IgD-negative memory B cell (primary cell): Measurements from ENCODE around the gene UBE2E2. TPM values are rescaled to one million over a fixed set of nuclear protein-coding genes. Genes with fewer than 3 reads are reported as not detected.
"Not testable (repeated sequence)": the region's sequence is repeated elsewhere in the genome, so short reads cannot be mapped to it uniquely, and the experiment has no call there.

Experiments
- H3K27ac Mint-ChIP-seq, 3 donors: one replicate each; pipeline ENCODE4 v1.8.0; 2020 to 2022; ENCODE audit warnings: mild to moderate bottlenecking in 3 of 3, mixed read lengths in 3 of 3, moderate library complexity in 1 of 3
- H3K27me3 Mint-ChIP-seq: one replicate; pipeline ENCODE4 v1.8.0; 2021; ENCODE audit warnings: mixed read lengths
- H3K36me3 Mint-ChIP-seq: one replicate; pipeline ENCODE4 v1.8.0; 2020; ENCODE audit warnings: mild to moderate bottlenecking, mixed read lengths
- H3K4me1 Mint-ChIP-seq, 3 donors: one replicate each; pipeline ENCODE4 v1.8.0; 2020 to 2022; ENCODE audit warnings: mixed read lengths in 3 of 3, mild to moderate bottlenecking in 1 of 3
- H3K4me3 Mint-ChIP-seq, 4 donors: one replicate each; pipeline ENCODE4 v1.8.0; 2020 to 2022; ENCODE audit warnings: mild to moderate bottlenecking in 4 of 4, mixed read lengths in 4 of 4, moderate library complexity in 3 of 4
- H3K9me3 Mint-ChIP-seq, 3 donors: one replicate each; pipeline ENCODE4 v1.8.0; 2020 to 2021; ENCODE audit warnings: mixed read lengths in 3 of 3, mild to moderate bottlenecking in 1 of 3
- polyA plus RNA-seq: library from polyadenylated mRNA; unstranded; fragments of 300-500 nt; fragmentation: Illumina TruSeq; gene quantifications from one replicate; pipeline ENCODE4 v1.2.3, GENCODE V29; 2021

Gene UBE2E2
- polyA plus RNA-seq, 1 donor from 2014 or later: 59.8 TPM

DNA sequence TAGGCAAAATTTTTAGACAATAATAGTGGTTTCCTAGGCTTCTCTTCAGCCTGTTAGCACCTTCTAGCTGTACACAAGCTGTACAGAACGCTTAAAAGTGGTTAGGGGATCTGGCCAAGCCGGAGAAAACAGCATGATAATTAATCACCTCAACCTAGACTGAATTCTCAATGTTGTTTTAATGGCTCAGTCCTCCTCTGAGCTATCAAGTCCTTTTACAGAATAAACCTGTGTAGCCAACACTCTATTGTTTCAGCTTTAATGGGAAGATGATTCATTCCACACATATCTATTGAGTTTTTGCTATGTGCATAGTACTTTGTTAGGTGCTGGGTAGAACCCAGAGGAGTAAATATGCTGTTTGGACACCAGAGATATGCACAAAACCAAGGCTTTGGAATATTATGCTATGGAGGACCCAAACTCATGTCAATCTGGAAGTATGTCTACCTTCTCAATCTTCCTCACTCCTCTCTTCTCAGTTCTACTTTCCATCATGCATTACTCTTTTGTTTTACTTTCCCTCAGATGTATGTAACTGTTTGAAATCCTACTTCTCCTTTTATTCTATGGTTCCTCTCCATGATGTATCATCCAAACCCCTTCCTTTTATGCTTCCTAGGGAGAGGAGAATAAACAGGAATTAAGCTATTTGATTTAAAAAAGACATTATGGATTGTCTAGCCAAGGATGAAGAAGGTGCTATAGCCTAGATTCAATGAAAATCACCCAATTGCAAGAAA, 27.6 kb upstream of the UBE2E2 start:
- no peaks in the 10 kb centered on the region for H3K36me3 Mint-ChIP-seq
- no peaks in the 10 kb centered on the region for H3K4me1 Mint-ChIP-seq
- H3K4me3 Mint-ChIP-seq: no peak overlapping the region
- H3K27me3 Mint-ChIP-seq: peaks cover 5% of the 10 kb centered on the region
- peaks cover 2 to 4% (median 3%) of the 10 kb centered on the region in 3 donors for H3K9me3 Mint-ChIP-seq
- no peak overlapping the region for H3K27ac Mint-ChIP-seq

DNA sequence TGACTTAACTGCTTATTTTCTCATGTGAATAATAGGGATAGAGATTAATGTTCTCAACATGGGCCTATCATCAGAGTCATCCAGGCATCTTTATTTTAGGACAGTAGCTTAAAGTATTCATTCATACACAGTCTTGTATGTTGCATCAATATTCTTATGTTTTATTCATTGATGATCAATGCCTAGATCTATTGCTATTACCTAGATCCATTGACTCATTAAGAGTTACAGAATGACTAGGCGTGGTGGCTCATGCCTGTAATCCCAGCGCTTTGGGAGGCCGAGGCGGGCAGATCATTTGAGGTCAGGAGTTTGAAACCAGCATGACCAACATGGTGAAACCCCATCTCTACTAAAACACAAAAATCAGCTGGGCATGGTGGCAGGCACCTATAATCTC, 26.3 kb upstream of the UBE2E2 start:
- not testable (repeated sequence) for H3K27me3 Mint-ChIP-seq, H3K27ac Mint-ChIP-seq, H3K4me1 Mint-ChIP-seq, H3K36me3 Mint-ChIP-seq, H3K9me3 Mint-ChIP-seq, H3K4me3 Mint-ChIP-seq

DNA sequence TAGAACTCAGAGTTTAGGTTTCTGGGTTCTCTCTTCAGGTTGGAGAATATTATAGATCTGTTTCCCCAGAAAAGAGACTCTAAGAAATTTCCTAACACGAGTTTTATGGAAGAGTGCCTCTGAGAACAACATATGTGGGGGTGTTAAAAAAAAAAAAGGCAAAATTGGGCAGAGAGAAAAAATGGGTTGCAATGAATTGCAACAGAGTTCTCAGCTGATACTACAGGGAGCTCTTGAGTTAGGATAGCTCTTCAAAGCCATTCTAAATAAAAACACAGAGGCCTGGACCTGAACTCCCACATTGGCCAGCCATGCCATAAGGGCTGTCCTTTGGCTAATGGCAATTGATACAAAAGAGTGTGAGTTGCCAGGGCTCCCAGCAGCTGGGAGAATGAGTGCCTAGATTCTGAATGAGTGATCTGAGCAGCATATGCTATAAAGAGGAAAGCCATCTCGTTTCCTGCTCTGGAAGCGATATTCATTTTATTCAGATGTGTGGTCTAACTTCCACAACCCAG, 20.1 kb upstream of the UBE2E2 start:
- Mint-ChIP-seq H3K36me3 (no peaks in the 10 kb centered on the region), H3K27ac (no peak overlapping the region), H3K4me3 (no peak overlapping the region), H3K9me3 (no peaks in the 10 kb centered on the region), H3K4me1 (no peaks in the 10 kb centered on the region), H3K27me3 (no peaks in the 10 kb centered on the region)

DNA sequence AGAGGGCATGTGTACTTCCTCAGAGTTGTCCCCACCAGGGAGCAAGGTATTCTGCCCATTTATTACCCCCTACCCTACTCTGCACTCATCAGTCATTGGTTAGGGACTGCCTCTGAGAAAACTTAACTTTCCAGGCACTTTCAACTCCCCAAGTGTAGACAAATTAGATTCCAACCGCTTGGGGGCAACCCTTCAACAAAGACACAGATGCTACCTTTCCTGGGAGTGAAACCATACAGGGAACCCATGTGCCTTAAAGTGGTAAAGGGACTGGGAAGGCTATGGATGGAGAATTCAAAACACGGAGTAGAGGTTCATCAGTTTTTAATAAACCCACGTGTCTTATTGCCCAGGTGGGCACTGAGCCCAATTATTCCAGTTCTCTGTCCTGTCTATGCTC, 19.4 kb upstream of the UBE2E2 start:
- Mint-ChIP-seq H3K9me3 (no peaks in the 10 kb centered on the region), H3K27me3 (no peaks in the 10 kb centered on the region), H3K27ac (peak overlapping the region in 1 of 3 donors; percentile 9), H3K4me1 (no peaks in the 10 kb centered on the region), H3K4me3 (no peak overlapping the region), H3K36me3 (no peaks in the 10 kb centered on the region)

DNA sequence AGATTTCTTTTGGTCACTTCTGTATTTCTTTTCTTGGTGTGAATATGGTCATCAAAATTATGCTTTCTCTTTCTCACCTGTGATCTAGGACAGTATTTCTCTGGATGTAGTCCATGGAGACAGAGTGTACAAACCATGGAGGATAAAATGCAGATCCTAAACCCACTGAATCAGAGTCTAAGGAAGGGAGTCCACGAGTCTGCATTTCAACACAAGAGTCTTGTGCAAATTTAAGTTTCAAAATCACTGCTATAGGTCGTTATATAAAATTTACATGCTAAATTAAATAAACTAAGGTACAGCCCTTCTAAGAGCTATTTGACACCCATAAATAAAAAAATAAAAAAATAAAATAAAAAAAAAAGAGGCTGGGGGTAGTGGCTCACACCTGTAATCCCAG, 17.3 kb upstream of the UBE2E2 start:
- Mint-ChIP-seq H3K4me1 (peaks cover 0 to 2% (median 2%) of the 10 kb centered on the region in 3 donors), H3K9me3 (no peaks in the 10 kb centered on the region), H3K27me3 (peaks cover 3% of the 10 kb centered on the region), H3K27ac (no peak overlapping the region), H3K4me3 (no peak overlapping the region), H3K36me3 (no peaks in the 10 kb centered on the region)

DNA sequence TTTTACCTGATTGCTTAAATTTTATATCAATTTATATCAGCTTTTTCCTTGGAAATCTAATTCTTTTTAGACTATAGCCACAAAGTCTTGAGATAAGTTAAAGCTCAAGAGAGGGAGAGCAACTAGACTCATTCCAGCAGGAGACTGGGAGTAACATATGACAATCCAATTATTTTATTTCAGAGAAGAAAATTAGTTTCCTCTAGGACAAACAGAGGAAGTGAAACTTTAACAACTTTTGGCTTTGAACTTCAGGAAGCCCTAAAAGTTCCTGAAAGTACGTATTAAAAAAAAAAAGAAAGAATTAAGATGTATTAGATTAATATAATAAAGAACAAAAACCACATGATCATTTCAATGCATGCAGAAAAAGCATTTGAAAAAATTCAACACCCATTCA, 13.9 kb upstream of the UBE2E2 start:
- H3K9me3 Mint-ChIP-seq: no peaks in the 10 kb centered on the region
- peaks cover 4% of the 10 kb centered on the region for H3K27me3 Mint-ChIP-seq
- H3K4me1 Mint-ChIP-seq: peaks cover 0 to 2% (median 2%) of the 10 kb centered on the region in 3 donors
- H3K4me3 Mint-ChIP-seq: no peak overlapping the region
- H3K36me3 Mint-ChIP-seq: no peaks in the 10 kb centered on the region
- no peak overlapping the region for H3K27ac Mint-ChIP-seq

DNA sequence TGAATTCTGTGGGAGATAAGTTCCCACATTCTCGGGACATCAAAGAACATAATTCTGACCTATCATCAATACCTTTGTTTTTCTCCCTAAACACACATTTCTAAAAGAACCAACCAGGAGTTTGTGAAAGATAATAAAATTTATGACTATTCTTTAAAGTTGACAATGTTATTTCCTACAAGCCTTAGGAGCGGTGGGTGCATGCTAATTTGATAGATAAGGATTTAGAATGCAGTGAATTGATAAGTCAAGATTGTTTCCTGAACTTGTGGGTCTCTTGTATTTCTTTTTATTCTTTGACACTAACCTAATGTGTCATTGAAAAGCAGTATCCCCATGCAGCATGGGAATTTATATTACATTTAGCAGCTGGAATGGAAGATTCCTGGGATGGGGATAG, 10.3 kb upstream of the UBE2E2 start:
- H3K4me1 Mint-ChIP-seq: peaks cover 0 to 3% (median 2%) of the 10 kb centered on the region in 3 donors
- no peak overlapping the region for H3K4me3 Mint-ChIP-seq
- H3K27ac Mint-ChIP-seq: no peak overlapping the region
- peaks cover 6% of the 10 kb centered on the region for H3K27me3 Mint-ChIP-seq
- H3K36me3 Mint-ChIP-seq: no peaks in the 10 kb centered on the region
- no peaks in the 10 kb centered on the region for H3K9me3 Mint-ChIP-seq

DNA sequence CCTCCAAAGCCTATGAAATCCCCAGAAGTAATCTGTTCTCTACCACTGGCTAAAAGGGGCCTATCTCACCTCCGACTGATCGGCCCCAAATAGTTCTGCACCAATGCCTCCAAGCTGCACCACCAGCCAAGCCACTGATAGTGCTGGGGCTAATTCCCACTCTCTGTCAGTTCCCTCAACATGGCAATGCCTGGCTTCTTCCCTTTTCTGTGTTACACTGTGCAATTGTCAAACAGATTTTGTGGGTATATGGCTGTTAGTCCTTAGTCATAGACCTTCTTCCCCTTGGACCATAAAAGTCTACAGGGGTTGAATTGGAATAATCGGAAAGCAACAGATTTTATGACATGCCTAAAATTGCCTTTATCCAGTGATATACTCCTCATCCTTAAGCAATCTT, 9.3 kb upstream of the UBE2E2 start:
- Mint-ChIP-seq H3K4me3 (no peak overlapping the region), H3K27me3 (peaks cover 6% of the 10 kb centered on the region), H3K36me3 (no peaks in the 10 kb centered on the region), H3K9me3 (no peaks in the 10 kb centered on the region), H3K27ac (no peak overlapping the region), H3K4me1 (peaks cover 0 to 3% (median 2%) of the 10 kb centered on the region in 3 donors)

DNA sequence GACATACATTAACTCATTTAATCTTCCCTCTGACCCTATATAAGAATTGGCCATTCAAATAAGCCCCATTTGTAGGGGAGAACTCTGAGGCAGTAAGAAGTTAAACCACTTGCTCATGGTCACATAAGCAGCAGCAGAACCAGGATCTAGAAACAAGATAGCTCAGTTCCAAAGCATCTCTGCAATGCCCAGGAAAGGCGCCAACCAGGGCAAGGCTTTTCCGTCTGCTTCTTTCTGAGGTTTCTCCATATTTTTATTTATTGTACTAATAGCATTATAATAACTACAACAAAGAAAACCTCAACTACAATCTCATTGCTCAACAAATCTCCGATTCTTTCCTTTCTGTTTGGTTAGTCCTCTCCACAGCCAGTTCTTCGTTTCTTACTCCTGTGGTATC, 4.3 kb upstream of the UBE2E2 start:
- Mint-ChIP-seq H3K4me3 (peak overlapping the region in 1 of 4 donors; percentile 64), H3K9me3 (no peaks in the 10 kb centered on the region), H3K27ac (peak overlapping the region in 1 of 3 donors; percentile 43), H3K4me1 (peaks cover 3 to 10% (median 6%) of the 10 kb centered on the region in 3 donors), H3K36me3 (no peaks in the 10 kb centered on the region), H3K27me3 (peaks cover 2% of the 10 kb centered on the region)

DNA sequence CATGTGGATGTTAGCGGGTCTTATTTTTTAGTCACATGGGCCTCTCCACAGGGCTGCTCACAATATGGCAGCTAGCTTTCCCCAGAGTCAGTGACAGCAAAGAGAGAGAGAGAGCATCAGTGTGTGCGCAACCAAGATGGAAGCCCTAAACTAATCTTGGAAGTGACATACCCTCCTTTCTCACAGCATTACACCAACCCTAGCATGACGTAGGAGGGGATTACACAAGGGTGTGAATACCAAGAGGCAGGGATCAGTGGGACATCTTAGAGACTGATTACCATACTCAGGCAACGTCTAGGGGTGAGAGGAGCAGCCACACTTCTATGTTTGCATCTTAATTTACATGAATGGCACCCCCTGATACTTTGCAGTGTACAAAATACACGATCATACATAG, 3.5 kb upstream of the UBE2E2 start:
- Mint-ChIP-seq H3K36me3 (no peaks in the 10 kb centered on the region), H3K27me3 (peaks cover 2% of the 10 kb centered on the region), H3K27ac (peak overlapping the region in 1 of 3 donors; percentile 43), H3K4me1 (peaks cover 8 to 15% (median 10%) of the 10 kb centered on the region in 3 donors), H3K9me3 (no peaks in the 10 kb centered on the region), H3K4me3 (peak overlapping the region in 1 of 4 donors; percentile 92)

DNA sequence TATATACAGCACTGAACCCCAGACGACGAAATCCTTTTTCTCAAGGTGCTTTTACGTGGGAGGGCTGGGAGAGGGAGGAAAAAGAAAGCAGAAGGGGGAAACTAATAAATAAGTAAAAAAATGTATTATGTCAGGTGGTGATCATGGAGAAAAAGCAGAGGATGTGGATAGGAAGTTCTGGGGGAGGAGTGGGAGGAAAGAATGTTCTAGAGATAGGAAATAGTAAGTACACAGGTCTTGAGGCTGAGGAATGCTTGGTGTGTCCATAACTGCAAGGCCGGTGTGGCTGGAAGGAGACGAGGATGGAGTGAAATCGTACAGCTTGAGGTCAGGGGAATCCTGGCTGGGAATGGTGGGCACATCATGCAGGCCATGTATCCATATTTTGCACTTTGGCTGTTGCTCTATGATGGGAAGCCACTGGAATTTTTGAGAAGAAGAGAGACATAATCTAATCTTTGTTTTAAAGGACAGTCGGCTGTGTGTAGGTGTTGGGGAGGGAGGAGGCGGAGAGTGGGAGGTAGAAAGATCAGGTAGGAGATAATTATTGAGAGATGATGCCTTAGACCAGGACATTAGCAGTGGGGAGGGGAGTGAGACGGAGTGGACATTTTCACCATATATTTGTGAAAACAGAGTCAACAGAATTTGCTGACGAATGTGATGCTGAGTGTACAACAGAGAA, 1.8 kb upstream of the UBE2E2 start:
- peaks cover 12 to 21% (median 13%) of the 10 kb centered on the region in 3 donors for H3K4me1 Mint-ChIP-seq
- H3K4me3 Mint-ChIP-seq: peak overlapping the region; percentile 85 to 95 (median 92)
- H3K9me3 Mint-ChIP-seq: no peaks in the 10 kb centered on the region
- no peaks in the 10 kb centered on the region for H3K27me3 Mint-ChIP-seq
- H3K27ac Mint-ChIP-seq: peak overlapping the region in 2 of 3 donors; percentile 71 to 84
- H3K36me3 Mint-ChIP-seq: no peaks in the 10 kb centered on the region

DNA sequence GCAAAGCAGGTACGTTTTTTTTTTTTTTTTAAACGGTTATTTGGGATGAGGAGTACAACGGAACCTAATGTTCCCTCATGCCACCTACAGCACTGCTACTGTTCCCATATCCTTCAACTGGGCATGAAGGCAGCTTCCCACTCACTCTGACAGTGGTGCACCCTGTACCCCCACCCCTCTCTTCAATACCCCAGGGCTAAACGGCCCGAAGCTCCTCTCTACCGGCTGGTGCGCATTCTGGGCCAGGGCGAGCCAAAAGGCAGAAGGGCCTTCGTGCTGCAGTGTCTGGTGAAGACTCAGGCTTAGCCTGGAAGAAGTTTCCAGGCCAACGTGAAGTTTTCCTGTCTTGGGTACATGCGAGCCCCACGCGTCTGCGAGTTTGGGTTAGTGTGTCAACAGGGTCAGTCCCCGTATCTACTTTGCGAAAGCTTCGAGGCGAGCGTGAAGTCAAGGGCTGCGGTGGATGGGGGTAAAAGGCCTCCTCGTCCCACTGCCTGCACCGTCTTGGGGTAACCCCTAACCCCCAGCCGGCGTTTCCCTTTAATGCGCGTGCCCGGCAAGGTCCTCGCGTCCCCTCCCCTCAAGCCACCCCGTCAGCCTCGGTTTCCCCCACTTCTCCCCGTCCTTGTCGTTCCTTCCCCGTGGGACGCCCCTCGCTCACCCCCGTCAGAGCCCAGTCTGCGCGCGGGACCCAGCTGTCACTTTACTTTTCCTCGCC, 765 bp upstream of the UBE2E2 start:
- H3K4me3 Mint-ChIP-seq: peak overlapping the region; percentile 85 to 95 (median 92)
- peak overlapping the region; percentile 71 to 86 (median 84) for H3K27ac Mint-ChIP-seq
- no peaks in the 10 kb centered on the region for H3K9me3 Mint-ChIP-seq
- peaks cover 18 to 24% (median 22%) of the 10 kb centered on the region in 3 donors for H3K4me1 Mint-ChIP-seq
- H3K36me3 Mint-ChIP-seq: no peaks in the 10 kb centered on the region
- no peaks in the 10 kb centered on the region for H3K27me3 Mint-ChIP-seq

DNA sequence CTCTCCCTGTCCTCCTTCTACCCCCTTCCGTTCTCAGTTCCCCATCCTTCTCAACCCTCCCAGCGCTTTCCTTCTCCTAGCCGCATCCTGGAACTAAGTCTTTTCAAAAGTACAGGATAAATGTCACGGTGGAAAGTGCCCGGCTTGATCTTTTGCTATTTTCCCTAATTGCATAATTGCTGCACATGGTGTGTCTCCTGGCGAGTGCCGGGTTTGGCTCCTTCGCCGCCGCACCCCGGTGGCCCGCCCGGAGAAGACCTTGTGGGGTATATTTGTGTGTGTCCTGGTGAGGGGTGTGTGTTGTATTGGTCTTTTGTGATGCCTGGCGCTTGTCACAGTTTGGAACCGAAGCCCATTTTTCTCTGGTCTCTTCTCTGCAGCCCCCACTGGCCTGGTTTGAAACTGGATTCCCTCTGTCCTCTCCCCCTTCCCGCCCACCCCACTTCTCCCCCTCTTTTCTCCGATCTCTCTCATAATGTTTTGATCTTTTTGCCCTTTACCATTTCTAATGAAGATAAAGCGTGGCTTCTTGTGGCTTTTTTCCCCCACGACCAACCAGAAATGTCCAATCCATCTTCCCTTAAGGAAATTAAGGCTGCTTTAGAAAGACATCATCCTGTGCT, 692 bp downstream of the UBE2E2 start:
- peak overlapping the region; percentile 91 to 99 (median 94) for H3K4me3 Mint-ChIP-seq
- peak overlapping the region; percentile 73 to 96 (median 74) for H3K27ac Mint-ChIP-seq
- H3K4me1 Mint-ChIP-seq: peaks cover 22 to 29% (median 24%) of the 10 kb centered on the region in 3 donors
- no peaks in the 10 kb centered on the region for H3K9me3 Mint-ChIP-seq
- no peaks in the 10 kb centered on the region for H3K27me3 Mint-ChIP-seq
- H3K36me3 Mint-ChIP-seq: no peaks in the 10 kb centered on the region

DNA sequence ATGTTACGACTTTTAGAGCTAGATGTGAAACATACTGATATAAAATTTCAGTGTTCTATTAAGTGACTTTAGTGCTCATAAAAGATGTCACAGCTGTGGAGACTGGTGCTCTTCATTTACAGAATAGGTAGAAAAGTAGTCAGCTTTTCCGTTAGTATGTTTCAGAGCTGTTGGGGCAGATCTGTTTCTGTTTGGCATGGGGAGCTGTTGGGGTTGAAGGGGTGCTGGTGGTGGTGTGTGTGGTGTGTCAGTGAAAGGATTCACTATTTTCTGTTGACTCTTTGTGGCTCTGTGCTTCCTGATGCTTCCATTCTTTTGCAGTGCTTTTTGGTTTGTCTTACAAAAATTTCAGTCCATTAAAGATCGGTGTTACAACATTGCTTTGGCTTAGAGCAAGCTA, 3.2 kb downstream of the UBE2E2 start:
- peak overlapping the region in 2 of 4 donors; percentile 7 to 79 for H3K4me3 Mint-ChIP-seq
- H3K9me3 Mint-ChIP-seq: no peaks in the 10 kb centered on the region
- H3K27me3 Mint-ChIP-seq: no peaks in the 10 kb centered on the region
- peaks cover 33 to 45% (median 38%) of the 10 kb centered on the region in 3 donors for H3K4me1 Mint-ChIP-seq
- H3K36me3 Mint-ChIP-seq: no peaks in the 10 kb centered on the region
- H3K27ac Mint-ChIP-seq: peak overlapping the region in 1 of 3 donors; percentile 58
